CD4-positive, alpha-beta T cell treated with Interleukin-6 for 4 hours (primary cell): ENCODE measurements around the gene TNS3.

Experiments used
- DNase-seq: peaks from one replicate; pipeline ENCODE4 v3.0.0-alpha.2; 2020; ENCODE audit warnings: mixed read lengths

TNS3 gene

DNA sequence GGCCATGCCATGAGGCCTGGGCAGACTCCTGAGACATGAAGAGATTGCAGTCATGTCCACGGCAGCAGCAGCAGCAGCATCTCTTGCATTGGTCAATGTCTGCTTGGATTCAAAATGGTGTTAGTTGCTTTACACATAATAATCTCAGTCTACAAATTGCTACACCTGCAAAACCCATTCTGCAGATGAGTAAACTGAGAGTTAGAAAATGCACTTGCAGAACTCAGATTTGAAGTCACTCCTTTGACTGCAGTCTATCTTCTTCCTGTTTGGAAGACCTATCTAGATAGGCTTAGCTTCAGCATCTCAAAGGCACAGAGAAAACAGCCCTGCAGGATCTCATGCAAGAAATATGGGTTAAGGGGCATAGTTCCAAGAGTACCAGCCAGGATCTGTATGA is 350.3 kb downstream of the TNS3 start:
- DNase-seq, result no peak

DNA sequence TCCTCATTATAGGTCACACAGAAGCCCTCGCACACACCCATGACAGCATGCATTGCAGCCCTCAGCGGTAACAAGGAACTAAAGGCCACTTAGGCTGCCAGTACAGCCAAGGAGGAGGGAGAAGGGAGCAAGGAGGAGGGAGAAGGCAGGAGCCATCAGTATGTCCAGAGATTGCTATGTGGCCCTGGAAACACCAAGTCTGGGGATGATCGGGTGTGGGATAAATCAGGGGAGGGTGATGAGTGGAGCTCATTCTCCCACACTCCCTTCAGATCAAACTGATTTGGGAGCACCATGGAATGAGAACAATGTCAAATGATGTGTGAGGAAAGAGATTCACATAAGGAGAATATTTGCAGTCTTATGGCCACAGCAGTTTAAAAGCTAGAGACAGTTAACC is 350.9 kb downstream of the TNS3 start:
- DNase-seq, result no peak

DNA sequence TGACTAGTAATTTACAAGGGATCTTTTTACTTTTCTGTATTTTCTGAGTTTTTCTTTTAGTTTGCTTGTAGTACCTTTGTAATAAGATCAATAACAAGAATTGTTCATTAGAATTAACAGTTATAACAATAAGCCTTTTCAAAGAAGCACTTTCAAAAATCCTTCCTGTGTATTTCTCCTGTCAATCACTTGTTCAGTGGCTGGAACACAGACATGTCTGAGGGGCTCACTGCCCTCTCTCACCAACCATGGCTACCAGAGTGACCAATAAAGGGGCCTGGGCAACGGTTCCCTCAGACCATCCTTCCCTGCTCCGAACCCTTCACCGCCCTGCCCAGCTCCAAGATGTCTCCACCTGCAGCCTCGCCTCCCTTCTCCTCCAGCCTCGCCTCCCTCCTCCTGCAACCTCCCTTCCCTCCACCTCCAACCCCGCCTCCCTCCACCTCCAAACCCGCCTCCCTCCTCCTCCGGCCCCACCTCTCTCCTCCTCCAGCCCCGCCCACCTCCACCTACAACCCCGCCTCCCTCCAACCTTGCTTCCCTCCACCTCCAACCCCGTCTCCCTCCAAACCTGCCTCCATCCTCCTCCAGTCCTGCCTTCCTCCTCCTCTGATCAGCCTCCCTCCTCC is 353.4 kb downstream of the TNS3 start:
- DNase-seq, result no peak

DNA sequence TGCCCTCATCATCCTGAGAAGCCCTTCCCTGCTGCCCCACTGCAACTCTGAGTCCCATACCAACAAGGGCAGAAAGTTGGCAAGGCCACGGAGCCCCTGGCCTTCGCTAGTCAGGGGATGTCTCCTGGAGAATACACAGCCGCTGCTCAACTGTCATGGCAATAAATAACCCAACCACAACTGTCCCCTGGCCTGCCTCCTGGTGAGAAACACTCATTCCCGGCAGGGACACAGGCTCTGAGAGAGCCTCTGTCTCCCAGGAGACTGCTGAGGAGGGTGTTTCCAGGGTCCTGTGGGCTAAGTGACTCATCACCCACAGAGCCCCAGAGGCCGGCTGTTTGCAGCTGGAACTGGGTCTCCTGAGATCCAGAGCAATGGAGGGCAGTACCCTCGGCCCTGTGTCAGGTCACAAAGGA is 354.1 kb downstream of the TNS3 start:
- no peak for DNase-seq

DNA sequence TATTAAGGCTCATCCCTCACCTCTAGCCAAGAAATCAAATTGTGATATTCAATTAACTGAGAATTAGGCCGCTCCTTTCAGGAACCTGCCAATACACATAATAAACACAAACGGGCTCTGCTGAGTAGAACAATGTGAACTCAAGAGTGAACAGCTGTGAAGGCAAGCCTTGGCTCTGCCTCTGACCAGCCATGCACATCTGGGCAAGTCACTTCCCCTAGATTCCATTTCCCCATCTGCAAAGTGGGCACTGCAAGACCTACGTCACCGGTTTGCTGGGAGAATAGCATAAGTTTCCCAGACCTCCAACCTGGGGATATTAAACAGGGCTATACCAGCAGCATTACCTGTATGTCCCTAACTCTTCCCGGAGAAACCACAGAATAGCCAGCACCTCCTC is 355.2 kb downstream of the TNS3 start:
- DNase-seq, result no peak

DNA sequence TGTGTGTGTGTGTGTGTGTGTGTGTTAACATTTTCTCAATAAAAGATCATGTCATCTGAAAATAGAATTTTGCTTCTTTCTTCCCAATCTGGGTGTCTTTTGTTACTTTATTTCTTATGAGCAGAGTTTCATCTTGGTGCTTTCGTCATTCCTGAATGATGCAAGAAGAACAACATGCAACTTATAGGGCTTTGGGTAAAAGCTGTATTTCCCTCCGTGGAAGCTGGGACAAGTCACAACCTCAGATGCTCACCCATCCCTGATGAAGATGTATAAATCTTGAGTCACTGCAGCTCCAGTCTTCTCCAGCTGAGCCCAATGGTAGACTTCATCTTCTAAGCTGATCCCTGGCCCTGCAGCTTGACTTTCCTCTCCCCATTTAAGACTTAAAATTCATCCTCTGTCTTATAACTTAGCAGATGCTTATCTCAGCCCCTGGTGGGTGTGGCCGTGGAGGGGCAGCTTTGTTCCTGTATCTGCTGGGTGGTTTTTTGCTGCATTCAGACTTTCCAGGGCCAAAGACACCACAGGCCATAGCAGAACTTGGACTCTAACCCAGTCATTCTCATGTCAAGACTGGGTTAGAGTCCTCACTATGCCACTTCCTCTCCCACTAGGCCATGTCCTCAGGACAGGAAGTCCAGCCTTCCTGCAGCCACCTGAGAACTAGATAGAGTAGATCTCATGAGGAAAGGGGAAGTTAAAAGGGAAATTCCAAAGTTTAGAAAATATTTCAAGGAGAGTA is 356.4 kb downstream of the TNS3 start:
- DNase-seq, result no peak
